ENCODE results near the gene UBIAD1. TPM values are rescaled to one million over a fixed set of nuclear protein-coding genes. Genes with fewer than 3 reads are reported as not detected.

UBIAD1 gene
- total RNA-seq, 1 experiment from 2014 or later: 14.8 TPM

GRCh38 chr1:11298390-11299224 is 25.6 kb downstream of the UBIAD1 start:
- ChIA-PET CTCF (no interaction called here), POLR2A (ENCODE audit: unreplicated experiment) (no interaction called here)
- no peaks in the 10 kb centered on the region for H3K9me3 ChIP-seq (ENCODE audit: low read length)
- no peaks in the 10 kb centered on the region for H3K9me2 ChIP-seq (replicated peaks; ENCODE audit: low read length)
- TF ChIP-seq CTCF (conservative IDR thresholded peaks at IDR 0.05; ENCODE audit: low read depth, low read length) (no peak), EZH2 (IDR thresholded peaks at IDR 0.05; ENCODE audit: low read length, unreplicated experiment) (no peak), EZH2phosphoT487 (IDR thresholded peaks at IDR 0.05; ENCODE audit: borderline replicate concordance, low read length) (no peak)
- intact Hi-C loops (cut with micrococcal nuclease): no loop called here
- H3K9ac ChIP-seq (ENCODE audit: low read length): no peak overlapping the region
- no peak for DNase-seq
- no peaks in the 10 kb centered on the region for H3F3A ChIP-seq (ENCODE audit: low read length, unreplicated experiment)
- H3K4me2 ChIP-seq (ENCODE audit: low read length): no peak overlapping the region
- no peak overlapping the region for H3K4me3 ChIP-seq (ENCODE audit: low read length)
- H3K4me1 ChIP-seq (ENCODE audit: insufficient read depth, low read length): no peaks in the 10 kb centered on the region
- no peaks in the 10 kb centered on the region for H4K20me1 ChIP-seq (ENCODE audit: low read length)
- no peaks in the 10 kb centered on the region for H3K27me3 ChIP-seq (ENCODE audit: low read length)
- H3K79me2 ChIP-seq (ENCODE audit: low read length): no peaks in the 10 kb centered on the region
- no TSS peak for BruUV-seq (replicated peaks)
- no peak overlapping the region for H3K27ac ChIP-seq (ENCODE audit: low read length)
- 0 out of 2 replicates have a peak, but pooled peaks cover 8% of the 10 kb centered on the region for H3K36me3 ChIP-seq (ENCODE audit: low read depth, low read length)
- no peak for ATAC-seq
- no peak overlapping the region for H2AFZ ChIP-seq (ENCODE audit: low read length)

- H4K20me1 ChIP-seq (ENCODE audit: low read length): no peaks in the 10 kb centered on the region
- no peak overlapping the region for H3K27ac ChIP-seq (ENCODE audit: low read length)
- H3K4me1 ChIP-seq (ENCODE audit: insufficient read depth, low read length): no peaks in the 10 kb centered on the region
- H2AFZ ChIP-seq (ENCODE audit: low read length): no peak overlapping the region
- no peaks in the 10 kb centered on the region for H3F3A ChIP-seq (ENCODE audit: low read length, unreplicated experiment)
- H3K36me3 ChIP-seq (ENCODE audit: low read depth, low read length): 0 out of 2 replicates have a peak, but pooled peaks cover 8% of the 10 kb centered on the region
- DNase-seq: no peak
- no peaks in the 10 kb centered on the region for H3K27me3 ChIP-seq (ENCODE audit: low read length)
- H3K79me2 ChIP-seq (ENCODE audit: low read length): no peaks in the 10 kb centered on the region
- H3K9me3 ChIP-seq (ENCODE audit: low read length): no peaks in the 10 kb centered on the region
- H3K4me3 ChIP-seq (ENCODE audit: low read length): no peak overlapping the region
- ChIA-PET POLR2A (ENCODE audit: unreplicated experiment) (no interaction called here), CTCF (no interaction called here)
- intact Hi-C loops (cut with micrococcal nuclease): no loop called here
- no peak overlapping the region for H3K4me2 ChIP-seq (ENCODE audit: low read length)
- H3K9ac ChIP-seq (ENCODE audit: low read length): no peak overlapping the region
- TF ChIP-seq EZH2 (IDR thresholded peaks at IDR 0.05; ENCODE audit: low read length, unreplicated experiment) (no peak), CTCF (conservative IDR thresholded peaks at IDR 0.05; ENCODE audit: low read depth, low read length) (no peak), EZH2phosphoT487 (IDR thresholded peaks at IDR 0.05; ENCODE audit: borderline replicate concordance, low read length) (no peak)
- no peaks in the 10 kb centered on the region for H3K9me2 ChIP-seq (replicated peaks; ENCODE audit: low read length)
- ATAC-seq: no peak
- no TSS peak for BruUV-seq (replicated peaks)
Measured at GRCh38 chr1:11299225-11299574, 26.2 kb downstream of the UBIAD1 start.

DNA sequence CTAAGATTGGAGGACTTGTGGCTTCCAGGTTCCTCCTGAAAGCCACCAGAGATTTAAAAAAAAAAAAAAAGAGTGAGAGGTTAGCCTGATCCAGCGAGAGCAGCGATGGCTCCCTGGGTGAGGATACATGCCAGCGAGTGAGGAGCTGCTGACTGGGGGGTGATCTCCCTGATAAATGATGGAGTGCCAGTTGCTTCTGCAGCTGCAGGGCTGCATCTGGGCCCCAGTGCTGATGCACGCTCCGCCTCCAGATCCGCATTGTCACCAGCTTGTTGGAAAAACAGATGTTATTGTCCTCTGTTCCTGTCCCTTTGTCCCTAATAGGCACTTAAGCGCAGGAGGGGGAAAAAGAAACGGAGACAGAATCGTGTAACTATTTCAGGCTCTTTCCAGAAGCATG is 28.6 kb downstream of the UBIAD1 start:
- intact Hi-C loops (cut with micrococcal nuclease): no loop called here
- H3K9ac ChIP-seq (ENCODE audit: low read length): no peak overlapping the region
- H3K4me1 ChIP-seq (ENCODE audit: insufficient read depth, low read length): no peaks in the 10 kb centered on the region
- no TSS peak for BruUV-seq (replicated peaks)
- no peaks in the 10 kb centered on the region for H3K9me3 ChIP-seq (ENCODE audit: low read length)
- no peak overlapping the region for H2AFZ ChIP-seq (ENCODE audit: low read length)
- H3K36me3 ChIP-seq (ENCODE audit: low read depth, low read length): no peaks in the 10 kb centered on the region
- H3K9me2 ChIP-seq (replicated peaks; ENCODE audit: low read length): no peaks in the 10 kb centered on the region
- no peaks in the 10 kb centered on the region for H4K20me1 ChIP-seq (ENCODE audit: low read length)
- TF ChIP-seq EZH2phosphoT487 (IDR thresholded peaks at IDR 0.05; ENCODE audit: borderline replicate concordance, low read length) (no peak), EZH2 (IDR thresholded peaks at IDR 0.05; ENCODE audit: low read length, unreplicated experiment) (no peak), CTCF (conservative IDR thresholded peaks at IDR 0.05; ENCODE audit: low read depth, low read length) (no peak)
- ChIA-PET POLR2A (ENCODE audit: unreplicated experiment) (no interaction called here), CTCF (no interaction called here)
- no peaks in the 10 kb centered on the region for H3F3A ChIP-seq (ENCODE audit: low read length, unreplicated experiment)
- no peak for ATAC-seq
- no peak overlapping the region for H3K27ac ChIP-seq (ENCODE audit: low read length)
- no peak for DNase-seq
- no peaks in the 10 kb centered on the region for H3K27me3 ChIP-seq (ENCODE audit: low read length)
- no peak overlapping the region for H3K4me3 ChIP-seq (ENCODE audit: low read length)
- H3K79me2 ChIP-seq (ENCODE audit: low read length): no peaks in the 10 kb centered on the region
- H3K4me2 ChIP-seq (ENCODE audit: low read length): no peak overlapping the region
